CD14-positive monocyte (primary cell): ENCODE data around the gene DPY19L1. TPM values are rescaled to one million over a fixed set of nuclear protein-coding genes. Genes with fewer than 3 reads are reported as not detected.
"Not testable (repeated sequence)": the region's sequence is repeated elsewhere in the genome, so short reads cannot be mapped to it uniquely, and the experiment has no call there.

Experiments used
- DNase-seq, 3 donors: peaks; one replicate each; pipeline ENCODE4 v3.0.0-alpha.2; 2011 to 2022
- H2AFZ ChIP-seq: 2 replicates; pipeline ENCODE4 v1.6.0; 2012; ENCODE audit warnings: mild to moderate bottlenecking, low read depth, low read length, inconsistent platforms; ENCODE audit not compliant: insufficient read depth, poor library complexity, severe bottlenecking
- H3K27ac ChIP-seq, 2 donors: 1 replicate in 1 of 2; 2 replicates in 1 of 2; pipeline ENCODE4 v1.5.1; 2012 to 2013; ENCODE audit warnings: low read length in 2 of 2, control low read depth in 1 of 2, inconsistent platforms in 1 of 2, low read depth in 1 of 2, mild to moderate bottlenecking in 1 of 2
- H3K27me3 ChIP-seq, 2 donors: one replicate each; pipeline versions ENCODE4 v1.6.0 to v1.6.1; 2011 to 2013; ENCODE audit warnings: low read length in 2 of 2; ENCODE audit not compliant: control insufficient read depth in 2 of 2, insufficient read depth in 2 of 2
- H3K36me3 ChIP-seq, 2 donors: replicated peaks in 1 of 2; 1 replicate in 1 of 2; 2 replicates in 1 of 2; pipeline versions ENCODE4 v1.5.1 to v1.6.1; 2012 to 2013; ENCODE audit warnings: low read length in 2 of 2, control low read depth in 1 of 2, inconsistent platforms in 1 of 2, mild to moderate bottlenecking in 1 of 2; ENCODE audit not compliant: insufficient read depth in 2 of 2, control insufficient read depth in 1 of 2
- H3K4me1 ChIP-seq, 2 donors: 1 replicate in 1 of 2; 2 replicates in 1 of 2; pipeline versions ENCODE4 v1.5.1 to v1.6.1; 2012 to 2013; ENCODE audit warnings: low read length in 2 of 2, control low read depth in 1 of 2, inconsistent platforms in 1 of 2, mild to moderate bottlenecking in 1 of 2, moderate library complexity in 1 of 2; ENCODE audit not compliant: insufficient read depth in 2 of 2, control insufficient read depth in 1 of 2
- H3K4me2 ChIP-seq: replicated peaks from 2 replicates; pipeline ENCODE3; 2012; ENCODE audit warnings: low read length, moderate library complexity, mild to moderate bottlenecking; ENCODE audit not compliant: poor library complexity, severe bottlenecking; ENCODE audit errors: extremely low read depth
- H3K4me3 ChIP-seq, 3 experiments: fragments of 200-600 bp in 1 of 3; sonication (generic) in 1 of 3; replicated peaks in 1 of 3; 1 replicate in 2 of 3; 2 replicates in 1 of 3; pipeline ENCODE4 v1.5.1; 2011 to 2013; ENCODE audit warnings: low read length in 3 of 3, mild to moderate bottlenecking in 3 of 3, control low read depth in 2 of 3, low read depth in 2 of 3, inconsistent platforms in 1 of 3, moderate library complexity in 1 of 3
- H3K79me2 ChIP-seq: 2 replicates; pipeline ENCODE4 v1.6.0; 2012; ENCODE audit warnings: mild to moderate bottlenecking, control low read depth, inconsistent platforms, low read length, moderate library complexity; ENCODE audit not compliant: insufficient read depth
- H3K9ac ChIP-seq: 2 replicates; pipeline ENCODE4 v1.6.0; 2017; ENCODE audit warnings: low read length, mild to moderate bottlenecking; ENCODE audit not compliant: insufficient read depth, poor library complexity, severe bottlenecking
- H3K9me3 ChIP-seq, 2 donors: replicated peaks in 1 of 2; 1 replicate in 1 of 2; 2 replicates in 1 of 2; pipeline versions ENCODE4 v1.5.1 to v1.6.1; 2012 to 2013; ENCODE audit warnings: low read length in 2 of 2, control low read depth in 1 of 2; ENCODE audit not compliant: control insufficient read depth in 1 of 2, insufficient read depth in 1 of 2
- H4K20me1 ChIP-seq: 2 replicates; pipeline ENCODE4 v1.6.0; 2012; ENCODE audit warnings: mild to moderate bottlenecking, low read length, control low read depth, moderate library complexity; ENCODE audit not compliant: insufficient read depth
- H3K27ac Mint-ChIP-seq, 7 donors: one replicate each; pipeline ENCODE4 v1.8.0; 2020; ENCODE audit warnings: mild to moderate bottlenecking in 7 of 7, mixed read lengths in 7 of 7, moderate library complexity in 6 of 7, inconsistent platforms in 2 of 7
- H3K27me3 Mint-ChIP-seq, 3 donors: one replicate each; pipeline ENCODE4 v1.8.0; 2021 to 2022; ENCODE audit warnings: low read depth in 3 of 3, mild to moderate bottlenecking in 3 of 3, mixed read lengths in 3 of 3, moderate library complexity in 3 of 3, inconsistent platforms in 1 of 3
- H3K36me3 Mint-ChIP-seq, 2 donors: one replicate each; pipeline ENCODE4 v1.8.0; 2020; ENCODE audit warnings: mixed read lengths in 2 of 2, inconsistent platforms in 1 of 2, mild to moderate bottlenecking in 1 of 2
- H3K4me1 Mint-ChIP-seq: one replicate; pipeline ENCODE4 v1.8.0; 2020; ENCODE audit warnings: mild to moderate bottlenecking, mixed read lengths
- H3K4me3 Mint-ChIP-seq, 2 donors: one replicate each; pipeline ENCODE4 v1.8.0; 2020; ENCODE audit warnings: mild to moderate bottlenecking in 2 of 2, mixed read lengths in 2 of 2, moderate library complexity in 1 of 2
- H3K9me3 Mint-ChIP-seq, 7 donors: one replicate each; pipeline ENCODE4 v1.8.0; 2020 to 2022; ENCODE audit warnings: mixed read lengths in 7 of 7, mild to moderate bottlenecking in 6 of 7, moderate library complexity in 6 of 7, inconsistent platforms in 2 of 7
- WGBS: methylation state at CpG from one replicate; pipeline ENCODE4 v1.1.5; 2013; ENCODE audit warnings: missing lambda C conversion rate; ENCODE audit not compliant: insufficient coverage; 5-methylcytosine and 5-hydroxymethylcytosine counted together
- intact Hi-C, 2 donors: fragments of 100-400 bp; cut with micrococcal nuclease; formaldehyde crosslinking; loops; one replicate each; pipeline versions ENCODE4 v1.15.0 to v1.15.1; 2023
- polyA plus RNA-seq, 3 donors: library from polyadenylated mRNA; depleted of rRNA in 1 of 3; unstranded in 2 of 3; stranded (reverse) in 1 of 3; fragments of 300-500 nt in 2 of 3; fragments of >200 nt in 1 of 3; fragmentation: Illumina TruSeq in 2 of 3; gene quantifications; 1 replicate in 2 of 3; 2 replicates in 1 of 3; pipeline ENCODE4 v1.2.3, GENCODE V29; 2012 to 2021
- TF ChIP-seq, protein P1 (sequence below): fragments of 200-600 bp; IDR thresholded peaks from one replicate; pipeline ENCODE4 v1.8.0; 2022; ENCODE audit warnings: antibody characterized with exemption, mild to moderate bottlenecking

DPY19L1 gene
- polyA plus RNA-seq, 3 donors = 0.81 to 5.2 (median 3.9) TPM

GRCh38 chr7:34949361-34949760 is 87.9 kb downstream of the DPY19L1 start:
- H3K27me3 ChIP-seq = no peaks in the 10 kb centered on the region
- DNase-seq = no peak

GRCh38 chr7:34947427-34947826 is 89.9 kb downstream of the DPY19L1 start:
- intact Hi-C loops = not testable (repeated sequence)

More at GRCh38 chr7:34949361-34949760, 87.9 kb downstream of the DPY19L1 start:
- TF ChIP-seq, protein P1, sequence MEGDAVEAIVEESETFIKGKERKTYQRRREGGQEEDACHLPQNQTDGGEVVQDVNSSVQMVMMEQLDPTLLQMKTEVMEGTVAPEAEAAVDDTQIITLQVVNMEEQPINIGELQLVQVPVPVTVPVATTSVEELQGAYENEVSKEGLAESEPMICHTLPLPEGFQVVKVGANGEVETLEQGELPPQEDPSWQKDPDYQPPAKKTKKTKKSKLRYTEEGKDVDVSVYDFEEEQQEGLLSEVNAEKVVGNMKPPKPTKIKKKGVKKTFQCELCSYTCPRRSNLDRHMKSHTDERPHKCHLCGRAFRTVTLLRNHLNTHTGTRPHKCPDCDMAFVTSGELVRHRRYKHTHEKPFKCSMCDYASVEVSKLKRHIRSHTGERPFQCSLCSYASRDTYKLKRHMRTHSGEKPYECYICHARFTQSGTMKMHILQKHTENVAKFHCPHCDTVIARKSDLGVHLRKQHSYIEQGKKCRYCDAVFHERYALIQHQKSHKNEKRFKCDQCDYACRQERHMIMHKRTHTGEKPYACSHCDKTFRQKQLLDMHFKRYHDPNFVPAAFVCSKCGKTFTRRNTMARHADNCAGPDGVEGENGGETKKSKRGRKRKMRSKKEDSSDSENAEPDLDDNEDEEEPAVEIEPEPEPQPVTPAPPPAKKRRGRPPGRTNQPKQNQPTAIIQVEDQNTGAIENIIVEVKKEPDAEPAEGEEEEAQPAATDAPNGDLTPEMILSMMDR = no peak
- Histone ChIP-seq H2AFZ (no peak overlapping the region), H3K4me3 (no peak overlapping the region), H3K4me1 (no peaks in the 10 kb centered on the region), H3K9ac (no peak overlapping the region), H3K27ac (no peak overlapping the region), H3K4me2 (no peak overlapping the region), H3K9me3 (no peaks in the 10 kb centered on the region), H3K79me2 (no peaks in the 10 kb centered on the region), H4K20me1 (no peaks in the 10 kb centered on the region), H3K36me3 (no peaks in the 10 kb centered on the region)
- Mint-ChIP-seq H3K27ac (no peak overlapping the region), H3K4me1 (no peaks in the 10 kb centered on the region), H3K27me3 (no peaks in the 10 kb centered on the region), H3K4me3 (no peak overlapping the region), H3K36me3 (peaks cover 22 to 24% of the 10 kb centered on the region in 2 donors), H3K9me3 (peaks cover 0 to 2% (median 0%) of the 10 kb centered on the region in 7 donors)
- intact Hi-C loops = no loop called here

More at GRCh38 chr7:34947427-34947826, 89.9 kb downstream of the DPY19L1 start:
- H3K36me3 Mint-ChIP-seq = peaks cover 18 to 25% of the 10 kb centered on the region in 2 donors
- not testable (repeated sequence) for H3K36me3 ChIP-seq, H3K27ac Mint-ChIP-seq, H3K9me3 Mint-ChIP-seq, H3K4me1 Mint-ChIP-seq, DNase-seq, H3K27ac ChIP-seq, H3K27me3 Mint-ChIP-seq, H3K4me3 ChIP-seq, H4K20me1 ChIP-seq, H3K27me3 ChIP-seq, H3K4me3 Mint-ChIP-seq, H3K9me3 ChIP-seq, H3K4me2 ChIP-seq, H3K79me2 ChIP-seq, H3K4me1 ChIP-seq, H2AFZ ChIP-seq, H3K9ac ChIP-seq
- WGBS = no CpG with 5 or more reads among the region's 2 CpGs
